GM19193 (cell line): ENCODE data around the gene PHYHD1.
A peak's percentile ranks its signal among the peaks of the same experiment; 100 is the strongest.

Experiments
- POLR2A ChIP-seq: IDR thresholded peaks from 4 replicates; pipeline ENCODE4 v1.6.1; 2011; ENCODE audit not compliant: insufficient read depth, insufficient read length; ENCODE audit errors: extremely low read depth

Gene PHYHD1

GRCh38 chr9:128894764-128895163, 26.0 kb upstream of the PHYHD1 start:
- no peak for TF ChIP-seq POLR2A

GRCh38 chr9:128895556-128895955, 25.2 kb upstream of the PHYHD1 start:
- TF ChIP-seq POLR2A, result no peak

- no peak for TF ChIP-seq POLR2A
These were observed 22.4 kb upstream of the PHYHD1 start for GRCh38 chr9:128898382-128898781.

GRCh38 chr9:128898845-128899565, 21.8 kb upstream of the PHYHD1 start:
- TF ChIP-seq POLR2A, result no peak

- no peak for TF ChIP-seq POLR2A
These were observed 21.0 kb upstream of the PHYHD1 start for GRCh38 chr9:128899566-128900322.

GRCh38 chr9:128901379-128901778, 19.4 kb upstream of the PHYHD1 start:
- TF ChIP-seq POLR2A, result no peak

- TF ChIP-seq POLR2A, result no peak
These were observed 19.0 kb upstream of the PHYHD1 start for GRCh38 chr9:128901822-128902221.

GRCh38 chr9:128902351-128903078, 18.3 kb upstream of the PHYHD1 start:
- peak; percentile 69 for TF ChIP-seq POLR2A

- TF ChIP-seq POLR2A, result no peak
These were observed 17.7 kb upstream of the PHYHD1 start for GRCh38 chr9:128903079-128903461.

GRCh38 chr9:128903871-128904620, 16.7 kb upstream of the PHYHD1 start:
- TF ChIP-seq POLR2A, result no peak

- no peak for TF ChIP-seq POLR2A
These were observed 14.8 kb upstream of the PHYHD1 start for GRCh38 chr9:128905964-128906363.

- no peak for TF ChIP-seq POLR2A
These were observed 14.0 kb upstream of the PHYHD1 start for GRCh38 chr9:128906741-128907140.

GRCh38 chr9:128908372-128908771, 12.4 kb upstream of the PHYHD1 start:
- TF ChIP-seq POLR2A, result no peak

- TF ChIP-seq POLR2A, result no peak
These were observed 10.9 kb upstream of the PHYHD1 start for GRCh38 chr9:128909859-128910258.

- no peak for TF ChIP-seq POLR2A
These were observed 9.9 kb upstream of the PHYHD1 start for GRCh38 chr9:128910906-128911305.
